ENCODE results near the gene GOLGA6L7.
"Not testable (repeated sequence)": the region's sequence is repeated elsewhere in the genome, so short reads cannot be mapped to it uniquely, and the experiment has no call there.

The GOLGA6L7 gene

GRCh38 chr15:28892789-28893610, 44.6 kb upstream of the GOLGA6L7 start:
- in situ Hi-C loops (cut with HindIII; ENCODE audit: low pct_ligation_motif_present, low sequenced_read_pairs), result no loop called here
- Histone ChIP-seq H3K27me3 (replicated peaks) (no peaks in the 10 kb centered on the region), H3K36me3 (replicated peaks) (no peaks in the 10 kb centered on the region), H3K4me3 (ENCODE audit: low read depth, low read length) (no peak overlapping the region), H3K27ac (no peak overlapping the region)
- no peak for DNase-seq
- TF ChIP-seq CTCF (IDR thresholded peaks at IDR 0.05; ENCODE audit: low read depth, low read length, missing control alignments), result no peak

GRCh38 chr15:28891588-28891987, 43.1 kb upstream of the GOLGA6L7 start:
- no peak for TF ChIP-seq CTCF (IDR thresholded peaks at IDR 0.05; ENCODE audit: low read depth, low read length, missing control alignments)
- Histone ChIP-seq H3K4me3 (ENCODE audit: low read depth, low read length) (no peak overlapping the region), H3K36me3 (replicated peaks) (no peaks in the 10 kb centered on the region), H3K27me3 (replicated peaks) (no peaks in the 10 kb centered on the region), H3K27ac (no peak overlapping the region)
- DNase-seq, result no peak
- in situ Hi-C loops (cut with HindIII; ENCODE audit: low pct_ligation_motif_present, low sequenced_read_pairs), result no loop called here

- TF ChIP-seq CTCF (IDR thresholded peaks at IDR 0.05; ENCODE audit: low read depth, low read length, missing control alignments), result no peak
- DNase-seq, result no peak
- in situ Hi-C loops (cut with HindIII; ENCODE audit: low pct_ligation_motif_present, low sequenced_read_pairs), result no loop called here
- Histone ChIP-seq H3K36me3 (replicated peaks) (no peaks in the 10 kb centered on the region), H3K27me3 (replicated peaks) (no peaks in the 10 kb centered on the region), H3K27ac (no peak overlapping the region), H3K4me3 (ENCODE audit: low read depth, low read length) (no peak overlapping the region)
Measured at GRCh38 chr15:28890711-28891495, 42.5 kb upstream of the GOLGA6L7 start.

- H3K27me3 ChIP-seq (replicated peaks); H3K36me3 ChIP-seq (replicated peaks); in situ Hi-C loops (cut with HindIII; ENCODE audit: low pct_ligation_motif_present, low sequenced_read_pairs); DNase-seq; H3K4me3 ChIP-seq (ENCODE audit: low read depth, low read length); H3K27ac ChIP-seq: not testable (repeated sequence)
Measured at GRCh38 chr15:28890291-28890690, 41.8 kb upstream of the GOLGA6L7 start.

GRCh38 chr15:28889871-28890270, 41.4 kb upstream of the GOLGA6L7 start:
- DNase-seq; H3K27me3 ChIP-seq (replicated peaks); H3K4me3 ChIP-seq (ENCODE audit: low read depth, low read length); H3K36me3 ChIP-seq (replicated peaks); H3K27ac ChIP-seq; in situ Hi-C loops (cut with HindIII; ENCODE audit: low pct_ligation_motif_present, low sequenced_read_pairs): not testable (repeated sequence)

- in situ Hi-C loops (cut with HindIII; ENCODE audit: low pct_ligation_motif_present, low sequenced_read_pairs), result no loop called here
- H3K4me3 ChIP-seq (ENCODE audit: low read depth, low read length), result no peak overlapping the region
- TF ChIP-seq CTCF (IDR thresholded peaks at IDR 0.05; ENCODE audit: low read depth, low read length, missing control alignments), result no peak
- no peaks in the 10 kb centered on the region for H3K27me3 ChIP-seq (replicated peaks)
- DNase-seq, result no peak
- H3K27ac ChIP-seq, result no peak overlapping the region
- H3K36me3 ChIP-seq (replicated peaks), result no peaks in the 10 kb centered on the region
Measured at GRCh38 chr15:28889346-28889745, 40.9 kb upstream of the GOLGA6L7 start.

Data from brain microvascular endothelial cell (primary cell).